Measurements from ENCODE around the gene IPO4.

GRCh38 chr14:24176599-24176998, 12.0 kb downstream of the IPO4 start:
- no peak for TF ChIP-seq CTCF (IDR thresholded peaks at IDR 0.05; ENCODE audit: poor library complexity)
- TF ChIP-seq EZH2 (IDR thresholded peaks at IDR 0.05; ENCODE audit: borderline replicate concordance) = no peak
- TF ChIP-seq EZH2phosphoT487 (IDR thresholded peaks at IDR 0.05; ENCODE audit: low read depth, severe bottlenecking, unreplicated experiment) = no peak
